HCT116 (cell line): ENCODE data around the gene PRR4. TPM values are rescaled to one million over a fixed set of nuclear protein-coding genes. Genes with fewer than 3 reads are reported as not detected.

Experiments used
- ATAC-seq: fragments of 200-7000 bp; cut with Tn5 transposase; 2 replicates; pipeline ENCODE4 v1.9.1; 2020; ENCODE audit warnings: mild to moderate bottlenecking, moderate library complexity
- BruUV-seq: library from RNA; stranded (reverse); fragments of 400-500 nt; replicated peaks from 2 replicates; lab custom pipeline; 2021; lab: Mats Ljungman, UMichigan
- CTCF ChIA-PET: fragments of 300-600 bp; sonication (Branson Sonifier 250); formaldehyde crosslinking; loops from one replicate; lab custom pipeline; 2021; ENCODE audit warnings: antibody characterized with exemption; lab: Charles Lee
- POLR2A ChIA-PET: fragments of 300-600, 350-600 bp; sonication (Branson Sonifier 250); formaldehyde crosslinking; loops from one replicate; lab custom pipeline; 2021; ENCODE audit warnings: antibody characterized with exemption; lab: Charles Lee
- RAD21 ChIA-PET, 2 experiments: fragments of 300-600 bp; sonication (Branson Sonifier 250); formaldehyde crosslinking; loops; one replicate each; lab custom pipeline; 2023; ENCODE audit warnings: low total read pairs in 2 of 2; ENCODE audit not compliant: uncharacterized antibody in 2 of 2, unreplicated experiment in 2 of 2, low non-redundant PET in 1 of 2; lab: Charles Lee
- DNase-seq: peaks from one replicate; pipeline ENCODE4 v3.0.0-alpha.2; 2010; ENCODE audit warnings: low read depth, low spot score
- H2AFZ ChIP-seq: fragments of 200-600 bp; shearing (Covaris generic), sonication (generic); 2 replicates; pipeline ENCODE4 v1.6.1; 2017; ENCODE audit warnings: low read depth, mixed run types, mixed read lengths, antibody characterized with exemption, low read length; ENCODE audit not compliant: poor library complexity, severe bottlenecking
- H3K27ac ChIP-seq: 2 replicates; pipeline ENCODE4 v1.5.1; 2012; ENCODE audit warnings: low read depth, low read length
- H3K27me3 ChIP-seq: fragments of 200-600 bp; sonication (generic); 2 replicates; pipeline ENCODE4 v1.6.1; 2016; ENCODE audit warnings: mixed run types, low read length, mixed read lengths; ENCODE audit not compliant: insufficient read depth
- H3K36me3 ChIP-seq, 2 experiments: fragments of 200-500 bp in 1 of 2; fragments of 200-600 bp in 1 of 2; sonication (Bioruptor generic) in 1 of 2; sonication (generic) in 1 of 2; 2 replicates each; pipeline versions ENCODE4 v1.5.1 to v1.6.1; 2014 to 2016; ENCODE audit warnings: low read length in 2 of 2, inconsistent platforms in 1 of 2, mixed read lengths in 1 of 2, mixed run types in 1 of 2; ENCODE audit not compliant: insufficient read depth in 2 of 2, control insufficient read depth in 1 of 2
- H3K4me1 ChIP-seq, 2 experiments: fragments of 200-600 bp in 1 of 2; sonication (generic) in 1 of 2; 2 replicates each; pipeline versions ENCODE4 v1.5.1 to v1.6.1; 2012 to 2017; ENCODE audit warnings: low read length in 2 of 2, inconsistent platforms in 1 of 2, mild to moderate bottlenecking in 1 of 2, mixed read lengths in 1 of 2, mixed run types in 1 of 2, moderate library complexity in 1 of 2; ENCODE audit not compliant: insufficient read depth in 2 of 2, control insufficient read depth in 1 of 2
- H3K4me2 ChIP-seq: fragments of 200-600 bp; sonication (generic); 2 replicates; pipeline ENCODE4 v1.6.1; 2017; ENCODE audit warnings: mixed run types, low read length, mixed read lengths
- H3K4me3 ChIP-seq, 2 experiments: fragments of 200-600 bp in 1 of 2; sonication (generic) in 1 of 2; replicated peaks in 1 of 2; 2 replicates each; pipeline ENCODE4 v1.5.1; 2011 to 2016; ENCODE audit warnings: low read length in 2 of 2, control low read depth in 1 of 2, low read depth in 1 of 2, mild to moderate bottlenecking in 1 of 2, mixed read lengths in 1 of 2, mixed run types in 1 of 2
- H3K79me2 ChIP-seq: fragments of 200-600 bp; sonication (generic); 2 replicates; pipeline ENCODE4 v1.6.1; 2017; ENCODE audit warnings: mild to moderate bottlenecking, mixed run types, low read length, moderate library complexity, mixed read lengths; ENCODE audit not compliant: insufficient read depth
- H3K9ac ChIP-seq: fragments of 200-600 bp; sonication (generic); 2 replicates; pipeline ENCODE4 v1.6.1; 2016; ENCODE audit warnings: low read length, mixed read lengths
- H3K9me2 ChIP-seq: fragments of 200-600 bp; sonication (generic), shearing (Covaris generic); 2 replicates; pipeline ENCODE4 v1.6.1; 2017; ENCODE audit warnings: mixed run types, mild to moderate bottlenecking, moderate library complexity; ENCODE audit not compliant: insufficient read depth
- H3K9me3 ChIP-seq, 2 experiments: fragments of 200-500 bp in 1 of 2; fragments of 200-600 bp in 1 of 2; sonication (Bioruptor generic) in 1 of 2; sonication (generic) in 1 of 2; 2 replicates each; pipeline ENCODE4 v1.6.1; 2014 to 2017; ENCODE audit warnings: low read length in 2 of 2, mixed read lengths in 2 of 2, inconsistent platforms in 1 of 2, low read depth in 1 of 2, mild to moderate bottlenecking in 1 of 2, mixed run types in 1 of 2, moderate library complexity in 1 of 2; ENCODE audit not compliant: control insufficient read depth in 1 of 2, insufficient read depth in 1 of 2
- H4K20me1 ChIP-seq: fragments of 200-600 bp; sonication (generic), shearing (Covaris generic); 2 replicates; pipeline ENCODE4 v1.6.1; 2017; ENCODE audit warnings: mixed run types, mild to moderate bottlenecking, moderate library complexity; ENCODE audit not compliant: insufficient read depth
- CTCF ChIP-seq, 3 experiments: fragments of 200-600 bp in 1 of 3; sonication (generic) in 1 of 3; IDR thresholded peaks in 2 of 3; conservative IDR thresholded peaks in 1 of 3; 2 replicates each; pipeline ENCODE4 v1.5.1; 2012 to 2017; ENCODE audit warnings: low read depth in 2 of 3, low read length in 2 of 3, antibody characterized with exemption in 1 of 3, borderline replicate concordance in 1 of 3, control low read depth in 1 of 3, mild to moderate bottlenecking in 1 of 3, mixed read lengths in 1 of 3, mixed run types in 1 of 3, moderate library complexity in 1 of 3; ENCODE audit not compliant: insufficient read depth in 1 of 3
- EGR1 ChIP-seq: IDR thresholded peaks from 2 replicates; pipeline ENCODE4 v1.6.1; 2012; ENCODE audit warnings: low read depth
- ELF1 ChIP-seq: IDR thresholded peaks from 2 replicates; pipeline ENCODE4 v1.6.1; 2012; ENCODE audit warnings: low read depth, borderline replicate concordance
- EZH2 ChIP-seq: fragments of 200-600 bp; sonication (generic); IDR thresholded peaks from 2 replicates; pipeline ENCODE4 v1.6.1; 2017; ENCODE audit warnings: antibody characterized with exemption, mixed run types
- EZH2phosphoT487 ChIP-seq: fragments of 200-600 bp; IDR thresholded peaks from 2 replicates; pipeline ENCODE4 v1.6.1; 2018; ENCODE audit warnings: antibody characterized with exemption, borderline replicate concordance
- MAX ChIP-seq: IDR thresholded peaks from 2 replicates; pipeline ENCODE4 v1.6.1; 2012
- POLR2A ChIP-seq: IDR thresholded peaks from 2 replicates; pipeline ENCODE4 v1.7.0; 2011; ENCODE audit warnings: borderline replicate concordance; ENCODE audit not compliant: insufficient read depth, insufficient read length; ENCODE audit errors: extremely low read depth
- SIN3A ChIP-seq: IDR thresholded peaks from 2 replicates; pipeline ENCODE4 v1.6.1; 2012; ENCODE audit warnings: low read depth
- SP1 ChIP-seq: IDR thresholded peaks from 2 replicates; pipeline ENCODE4 v1.6.1; 2012; ENCODE audit warnings: low read depth
- TCF7L2 ChIP-seq: IDR thresholded peaks from 2 replicates; pipeline ENCODE4 v1.7.0; 2011; ENCODE audit warnings: borderline replicate concordance, inconsistent platforms; ENCODE audit not compliant: insufficient read depth, insufficient read length; ENCODE audit errors: extremely low read depth
- YY1 ChIP-seq: IDR thresholded peaks from 2 replicates; pipeline ENCODE4 v1.6.1; 2011; ENCODE audit warnings: low read length, low read depth, moderate library complexity, mild to moderate bottlenecking; ENCODE audit not compliant: insufficient replicate concordance; ENCODE audit errors: extremely low read depth
- ZBTB33 ChIP-seq: IDR thresholded peaks from 2 replicates; pipeline ENCODE4 v1.6.1; 2011; ENCODE audit warnings: mild to moderate bottlenecking, low read length, moderate library complexity; ENCODE audit not compliant: insufficient replicate concordance; ENCODE audit errors: extremely low read depth
- ZFX ChIP-seq: fragments of 450-650 bp; IDR thresholded peaks from 2 replicates; pipeline ENCODE4 v1.6.1; 2017
- intact Hi-C: fragments of 100-400 bp; cut with micrococcal nuclease; formaldehyde crosslinking; loops from 2 replicates; pipeline ENCODE4 v1.10.0; 2022
- total RNA-seq: library from RNA; stranded (reverse); gene quantifications from one replicate; pipeline ENCODE4 v1.2.1, GENCODE V29; 2021; ENCODE audit not compliant: unreplicated experiment

The PRR4 gene
- total RNA-seq, 1 experiment from 2014 or later = 2.2 TPM

GRCh38 chr12:10891937-10892336 lies 42.7 kb upstream of the PRR4 start:
- H3K27me3 ChIP-seq = no peaks in the 10 kb centered on the region
- BruUV-seq = no TSS peak
- no peaks in the 10 kb centered on the region for H3K9me3 ChIP-seq
- no peak overlapping the region for H3K9ac ChIP-seq
- no peak for ATAC-seq
- H3K4me3 ChIP-seq = no peak overlapping the region
- TF ChIP-seq POLR2A (no peak), SP1 (no peak), ZBTB33 (no peak)
- RAD21 ChIA-PET = no interaction called here
- no peak for DNase-seq
- POLR2A ChIA-PET = no interaction called here
- no peaks in the 10 kb centered on the region for H3K9me2 ChIP-seq
- no peak overlapping the region for H3K27ac ChIP-seq
- no peaks in the 10 kb centered on the region for H3K79me2 ChIP-seq
- H2AFZ ChIP-seq = no peak overlapping the region
- CTCF ChIA-PET = no interaction called here
- no peaks in the 10 kb centered on the region for H3K36me3 ChIP-seq
- intact Hi-C loops = no loop called here
- no peak overlapping the region for H3K4me2 ChIP-seq
- H3K4me1 ChIP-seq = no peaks in the 10 kb centered on the region
- H4K20me1 ChIP-seq = no peaks in the 10 kb centered on the region

- H3K27ac ChIP-seq = no peak overlapping the region
- intact Hi-C loops = no loop called here
- H3K9me2 ChIP-seq = no peaks in the 10 kb centered on the region
- POLR2A ChIA-PET = no interaction called here
- no TSS peak for BruUV-seq
- no peak overlapping the region for H3K4me3 ChIP-seq
- no peaks in the 10 kb centered on the region for H4K20me1 ChIP-seq
- TF ChIP-seq SIN3A (no peak), ZBTB33 (no peak), TCF7L2 (no peak), EGR1 (no peak), EZH2 (no peak), MAX (no peak), YY1 (no peak), EZH2phosphoT487 (no peak), ZFX (no peak), CTCF (IDR thresholded peaks at IDR 0.05 in 2 of 3, conservative IDR thresholded peaks at IDR 0.05 in 1 of 3; ENCODE audit: borderline replicate concordance in 1 of 3, insufficient read depth in 1 of 3, low read depth in 2 of 3, low read length in 2 of 3) (no peak), POLR2A (no peak), ELF1 (no peak)
- TF ChIP-seq, all 23 proteins: peak for 0
- no peaks in the 10 kb centered on the region for H3K4me1 ChIP-seq
- no peak overlapping the region for H3K4me2 ChIP-seq
- no peaks in the 10 kb centered on the region for H3K27me3 ChIP-seq
- H3K9ac ChIP-seq = no peak overlapping the region
- no peaks in the 10 kb centered on the region for H3K36me3 ChIP-seq
- ChIA-PET CTCF (no interaction called here), RAD21 (no interaction called here)
- no peaks in the 10 kb centered on the region for H3K9me3 ChIP-seq
- no peak for ATAC-seq
- H2AFZ ChIP-seq = no peak overlapping the region
- no peak for DNase-seq
- H3K79me2 ChIP-seq = no peaks in the 10 kb centered on the region
These were observed 40.0 kb upstream of the PRR4 start for GRCh38 chr12:10889226-10889625.
